Spleen (tissue), 7 donors: ENCODE measurements around the gene TMEM50B.

Experiments
- CTCF ChIP-seq, 11 experiments: fragments of 200-600 bp in 7 of 11; fragments of 450-650 bp in 4 of 11; sonication (generic) in 4 of 11; IDR thresholded peaks in 8 of 11; conservative IDR thresholded peaks in 3 of 11; 1 replicate in 7 of 11; 2 replicates in 4 of 11; pipeline versions ENCODE4 v1.4.0 to v1.8.0; 2016 to 2021; ENCODE audit warnings: antibody characterized with exemption in 11 of 11, inconsistent platforms in 4 of 11, mild to moderate bottlenecking in 1 of 11
- POLR2A ChIP-seq, 3 donors: fragments of 450-650 bp; IDR thresholded peaks; one replicate each; pipeline ENCODE4 v1.5.1; 2017; ENCODE audit warnings: antibody characterized with exemption in 3 of 3, mild to moderate bottlenecking in 1 of 3
- POLR2AphosphoS5 ChIP-seq, 3 donors: sonication (generic); formaldehyde crosslinking; IDR thresholded peaks; one replicate each; pipeline ENCODE4 v1.5.1; 2017; ENCODE audit warnings: antibody characterized with exemption in 3 of 3
- donor health status: DM: no; HTN: no; CAD: no; lungs with moderate emphysema.
- donor health status: DM: no; HTN: no; CAD: no.
- donor health status: DM: no; HTN: no; CAD: no.

GRCh38 chr21:33425825-33426224 lies 53.9 kb downstream of the TMEM50B start:
- TF ChIP-seq CTCF (IDR thresholded peaks at IDR 0.05 in 8 of 11, conservative IDR thresholded peaks at IDR 0.05 in 3 of 11) (no peak), POLR2A (IDR thresholded peaks at IDR 0.05) (no peak), POLR2AphosphoS5 (IDR thresholded peaks at IDR 0.05) (no peak)
